Stimulated activated CD4-positive, alpha-beta T cell treated with anti-CD3 and anti-CD28 coated beads, TNF-alpha, amount 100 ng/mL, for 24 hours (primary cell): ENCODE measurements around the gene TFAP2D.

Experiments
- DNase-seq, 3 experiments: peaks; one replicate each; pipeline ENCODE4 v3.0.0-alpha.2; 2020; ENCODE audit warnings: low read depth in 3 of 3

Gene TFAP2D

GRCh38 chr6:50819466-50819903, 106.2 kb downstream of the TFAP2D start:
- DNase-seq: no peak

- DNase-seq: no peak
Observed at GRCh38 chr6:50819904-50820868, 106.9 kb downstream of the TFAP2D start.

GRCh38 chr6:50820869-50821264, 107.5 kb downstream of the TFAP2D start:
- no peak for DNase-seq

- no peak for DNase-seq
Observed at GRCh38 chr6:50821441-50822077, 108.2 kb downstream of the TFAP2D start.

GRCh38 chr6:50822078-50822476, 108.8 kb downstream of the TFAP2D start:
- no peak for DNase-seq
